Stimulated activated CD8-positive, alpha-beta memory T cell treated with anti-CD3 and anti-CD28 coated beads, Interleukin-2, amount 100 ng/mL, for 48 hours (primary cell): ENCODE measurements around the gene PSMC6.
"Not testable (repeated sequence)": the region's sequence is repeated elsewhere in the genome, so short reads cannot be mapped to it uniquely, and the experiment has no call there.

ENCODE experiments used
- DNase-seq, 2 donors: peaks; one replicate each; pipeline ENCODE4 v3.0.0-alpha.2; 2020; ENCODE audit warnings: low read depth in 2 of 2

The PSMC6 gene

GRCh38 chr14:52716155-52716554, 9.2 kb downstream of the PSMC6 start:
- no peak for DNase-seq

- DNase-seq = no peak
These were observed 16.7 kb downstream of the PSMC6 start for GRCh38 chr14:52723514-52724359.

- no peak for DNase-seq
These were observed 17.3 kb downstream of the PSMC6 start for GRCh38 chr14:52724360-52724644.

GRCh38 chr14:52727509-52727908, 20.5 kb downstream of the PSMC6 start:
- DNase-seq = not testable (repeated sequence)

GRCh38 chr14:52729035-52729434, 22.0 kb downstream of the PSMC6 start:
- DNase-seq = not testable (repeated sequence)

GRCh38 chr14:52729585-52729924, 22.6 kb downstream of the PSMC6 start:
- DNase-seq = no peak

- DNase-seq = peak; percentile 98 to 99
These were observed 23.1 kb downstream of the PSMC6 start, which contains the start of gene STYX for GRCh38 chr14:52729925-52730708. TSS of gene STYX (plus strand) at chr14:52730166. CDS start at chr14:52730475, 309 bp downstream.

GRCh38 chr14:52730709-52731111, 23.7 kb downstream of the PSMC6 start:
- DNase-seq = no peak

- no peak for DNase-seq
These were observed 26.8 kb downstream of the PSMC6 start for GRCh38 chr14:52733824-52734223.

GRCh38 chr14:52735921-52736489, 29.0 kb downstream of the PSMC6 start:
- DNase-seq = no peak

- DNase-seq = no peak
These were observed 31.4 kb downstream of the PSMC6 start for GRCh38 chr14:52738409-52738808.

GRCh38 chr14:52740751-52741150, 33.8 kb downstream of the PSMC6 start:
- DNase-seq = no peak

GRCh38 chr14:52741865-52742264, 34.9 kb downstream of the PSMC6 start:
- no peak for DNase-seq

GRCh38 chr14:52748647-52749292, 41.8 kb downstream of the PSMC6 start:
- DNase-seq = no peak

GRCh38 chr14:52755607-52756316, 48.8 kb downstream of the PSMC6 start:
- no peak for DNase-seq

- no peak for DNase-seq
These were observed 52.1 kb downstream of the PSMC6 start for GRCh38 chr14:52759145-52759544.

- not testable (repeated sequence) for DNase-seq
These were observed 55.9 kb downstream of the PSMC6 start for GRCh38 chr14:52762923-52763322.

- DNase-seq = no peak
These were observed 60.2 kb downstream of the PSMC6 start for GRCh38 chr14:52767058-52767833.

- DNase-seq = no peak
These were observed 62.9 kb downstream of the PSMC6 start for GRCh38 chr14:52769887-52770286.

GRCh38 chr14:52776816-52777215, 69.8 kb downstream of the PSMC6 start:
- DNase-seq = no peak
